Activated CD4-positive, alpha-beta T cell treated with anti-CD3 and anti-CD28 coated beads for 1 hour (primary cell): ENCODE data around the gene NDRG2.

Experiments used
- DNase-seq: peaks from one replicate; pipeline ENCODE4 v3.0.0-alpha.2; 2020

NDRG2 gene

DNA sequence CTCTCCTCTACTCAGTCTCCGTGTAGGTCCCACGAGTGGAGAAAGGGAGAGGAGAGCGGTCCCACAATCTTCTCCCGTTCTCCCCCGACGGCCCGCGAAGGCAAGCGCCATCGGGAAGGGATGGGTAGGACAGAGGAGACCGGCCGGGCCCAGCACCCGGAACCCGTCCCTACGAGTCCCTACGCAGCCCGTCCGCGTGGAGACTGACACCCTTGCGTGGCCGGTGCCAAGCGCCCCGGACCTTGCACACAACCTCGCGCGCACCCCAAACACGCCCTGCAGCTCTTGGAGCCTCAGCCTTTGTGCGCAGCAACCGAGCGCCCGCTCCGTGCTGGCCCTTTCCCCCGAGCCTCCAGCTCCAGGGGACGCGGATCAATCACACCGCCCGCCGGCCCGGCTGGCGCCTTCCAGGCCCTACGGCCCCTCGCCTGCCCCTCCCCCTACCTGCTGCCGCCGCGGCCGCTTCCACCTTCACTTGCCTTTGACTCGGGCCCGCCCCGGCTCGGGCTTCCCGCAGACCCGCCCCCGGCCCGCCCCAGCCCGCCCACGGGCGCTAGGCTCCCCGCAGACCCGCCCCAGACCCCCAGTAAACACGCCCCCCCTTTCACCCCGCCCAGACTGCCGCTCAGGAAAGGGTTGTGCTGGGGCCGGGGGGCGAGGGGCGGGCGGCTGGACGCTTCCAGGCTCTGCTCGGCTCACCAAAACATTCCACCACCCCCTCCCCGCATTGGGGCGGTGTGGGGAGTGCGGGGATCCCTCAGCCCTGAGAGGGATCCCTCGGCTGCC lies at the start of gene NDRG2:
Gene NDRG2, minus strand, starts transcription at position 477 of the 786 bp plus-strand sequence. CDS start 1,746 bp downstream, outside the sequence.
- DNase-seq: peak; percentile 61

GRCh38 chr14:21073921-21074320 lies 49.1 kb upstream of the NDRG2 start:
- DNase-seq: no peak

GRCh38 chr14:21072781-21073339 lies 48.0 kb upstream of the NDRG2 start:
- no peak for DNase-seq

DNA sequence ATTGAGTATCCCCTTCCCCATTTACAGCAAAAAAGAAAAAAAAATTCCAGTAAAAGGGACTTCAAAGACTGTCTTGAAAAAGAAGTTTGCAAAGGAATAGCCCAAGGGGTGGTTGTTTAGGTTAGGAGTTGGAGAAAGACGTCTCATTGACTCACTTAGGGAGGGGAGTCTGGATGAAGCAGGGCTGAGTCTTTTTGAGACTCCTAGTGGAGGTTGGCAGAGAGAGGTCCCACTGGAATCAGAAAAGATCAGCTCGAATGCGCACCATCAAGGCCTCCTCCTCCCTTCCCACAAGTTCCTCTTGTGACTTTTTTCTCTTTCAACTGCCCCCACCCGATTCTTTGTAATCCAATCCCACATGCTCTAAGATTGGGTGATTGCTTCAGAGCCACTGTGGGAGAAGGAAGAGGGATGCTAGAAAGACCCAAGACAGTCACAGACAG lies 47.2 kb upstream of the NDRG2 start:
- no peak for DNase-seq

GRCh38 chr14:21071225-21072030 lies 46.6 kb upstream of the NDRG2 start:
- no peak for DNase-seq

DNA sequence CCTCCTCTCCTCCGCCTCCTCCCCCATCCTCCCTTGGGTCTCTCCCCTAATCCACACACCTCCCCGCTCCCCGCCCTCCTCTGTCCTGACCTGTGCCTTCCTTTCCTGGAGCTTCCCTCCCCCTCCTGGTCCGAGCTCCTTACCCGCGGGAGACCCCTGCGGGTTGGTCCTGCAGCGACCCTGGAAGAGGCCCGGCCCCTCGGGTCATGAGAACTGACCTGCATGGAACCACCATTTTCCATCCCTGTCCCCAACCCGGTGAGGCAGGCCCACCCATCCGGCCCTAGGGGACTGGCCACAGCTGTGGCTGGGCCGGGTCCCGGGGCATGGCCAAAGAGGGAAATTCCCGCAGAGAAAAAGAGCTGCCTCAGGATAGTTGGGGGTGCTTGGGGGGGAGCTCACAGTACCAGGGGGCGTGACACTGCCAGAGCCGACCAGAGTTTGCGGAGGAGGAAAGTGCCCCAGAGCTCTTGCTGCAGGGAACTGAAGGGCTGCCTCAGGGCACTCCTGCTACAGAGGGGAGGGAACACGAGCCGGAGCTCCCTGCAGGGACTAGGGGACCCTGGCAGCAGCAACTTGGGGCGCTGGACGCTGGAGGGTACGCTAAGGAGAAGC lies 45.9 kb upstream of the NDRG2 start:
- DNase-seq: no peak

- DNase-seq: no peak
Measured at GRCh38 chr14:21070083-21070609, 45.3 kb upstream of the NDRG2 start, which contains the start of gene ARHGEF40. Gene ARHGEF40 (plus strand): TSS chr14:21070304. CDS start chr14:21070397, 93 bp downstream.

GRCh38 chr14:21069388-21070082 lies 44.7 kb upstream of the NDRG2 start:
- no peak for DNase-seq

- peak; percentile 45 for DNase-seq
Measured at GRCh38 chr14:21068521-21069387, 43.9 kb upstream of the NDRG2 start.

DNA sequence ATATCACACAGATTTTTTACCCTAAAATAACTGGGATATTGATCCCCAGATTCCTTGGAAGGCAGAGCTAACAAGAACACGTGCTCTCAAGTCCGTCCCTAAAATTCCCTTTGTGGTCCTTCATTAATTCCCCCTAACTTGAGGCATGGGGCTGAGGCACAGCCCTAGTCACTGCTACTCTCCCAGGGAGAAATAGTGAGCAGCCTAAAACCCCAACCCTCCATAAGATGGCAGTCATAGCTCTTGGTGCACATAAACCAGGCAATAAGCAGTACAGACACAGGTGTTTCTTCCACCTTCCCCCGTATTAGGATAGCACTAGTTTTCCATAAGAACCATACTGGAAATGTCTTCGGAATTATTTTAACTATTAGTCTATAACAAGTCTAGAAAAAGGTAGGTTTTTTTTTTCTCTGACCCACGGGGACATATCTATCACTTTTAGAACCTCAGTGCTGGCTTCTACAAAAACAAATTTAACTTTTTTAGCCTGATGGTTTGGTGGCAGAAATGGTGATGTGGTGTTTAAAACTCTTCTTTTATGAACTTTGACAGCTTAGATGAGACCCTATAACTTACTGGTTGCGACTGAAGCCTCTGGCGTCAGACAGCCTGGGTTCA lies 42.1 kb upstream of the NDRG2 start:
- DNase-seq: no peak

DNA sequence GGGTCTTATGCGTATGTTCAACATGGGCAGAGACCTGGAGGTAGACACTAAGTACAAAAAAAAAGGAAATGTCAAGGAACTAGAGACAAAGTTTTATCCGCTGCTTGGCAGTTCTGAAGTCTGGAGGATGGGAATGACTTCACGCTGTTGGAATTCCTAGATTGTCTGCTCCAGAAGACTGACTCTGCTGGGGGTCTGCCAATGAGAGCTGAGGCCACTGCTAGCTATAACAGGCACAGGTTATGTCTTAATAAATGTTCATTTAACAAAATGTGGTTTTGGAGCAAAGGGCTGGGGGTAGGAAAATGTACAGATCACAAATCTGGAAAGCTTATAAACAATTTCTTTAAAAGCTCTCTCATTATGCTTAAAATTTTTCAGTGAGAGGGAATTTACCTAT lies 38.6 kb upstream of the NDRG2 start:
- no peak for DNase-seq

GRCh38 chr14:21061347-21061668 lies 36.4 kb upstream of the NDRG2 start:
- no peak for DNase-seq

DNA sequence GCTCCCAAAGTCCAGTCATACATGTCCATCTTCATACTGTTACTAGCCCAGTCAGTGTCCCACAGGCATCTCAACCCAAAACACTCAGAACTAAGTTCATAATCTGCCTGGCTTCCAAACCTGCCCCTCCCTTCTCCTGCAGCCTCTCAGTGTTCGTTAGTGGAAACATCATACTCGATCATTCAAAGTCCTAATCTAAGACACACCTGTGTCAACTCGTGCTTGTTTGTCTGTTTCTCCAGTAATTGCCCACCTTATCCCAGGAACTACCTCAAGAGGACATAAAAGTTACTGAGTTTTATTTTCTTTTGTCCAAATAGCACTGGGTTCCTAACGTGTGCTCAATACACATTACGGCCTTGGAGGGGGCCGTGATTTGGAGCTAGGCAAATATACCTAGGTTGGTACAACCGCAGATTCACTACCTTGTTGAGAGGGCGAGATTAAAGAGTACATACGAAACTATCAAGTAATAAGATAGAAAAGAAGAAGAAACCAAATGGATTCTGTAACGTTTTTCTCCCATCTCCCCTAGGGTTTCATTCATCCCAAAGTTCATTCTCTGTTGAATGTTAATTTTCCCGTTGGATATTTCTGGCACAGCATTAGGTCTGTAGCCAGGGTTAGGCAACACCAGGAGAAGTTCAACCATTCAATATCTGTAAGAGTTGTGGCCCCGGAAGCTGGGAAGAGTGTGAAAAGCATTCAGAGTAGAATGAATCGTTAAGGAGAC lies 35.9 kb upstream of the NDRG2 start:
- no peak for DNase-seq

DNA sequence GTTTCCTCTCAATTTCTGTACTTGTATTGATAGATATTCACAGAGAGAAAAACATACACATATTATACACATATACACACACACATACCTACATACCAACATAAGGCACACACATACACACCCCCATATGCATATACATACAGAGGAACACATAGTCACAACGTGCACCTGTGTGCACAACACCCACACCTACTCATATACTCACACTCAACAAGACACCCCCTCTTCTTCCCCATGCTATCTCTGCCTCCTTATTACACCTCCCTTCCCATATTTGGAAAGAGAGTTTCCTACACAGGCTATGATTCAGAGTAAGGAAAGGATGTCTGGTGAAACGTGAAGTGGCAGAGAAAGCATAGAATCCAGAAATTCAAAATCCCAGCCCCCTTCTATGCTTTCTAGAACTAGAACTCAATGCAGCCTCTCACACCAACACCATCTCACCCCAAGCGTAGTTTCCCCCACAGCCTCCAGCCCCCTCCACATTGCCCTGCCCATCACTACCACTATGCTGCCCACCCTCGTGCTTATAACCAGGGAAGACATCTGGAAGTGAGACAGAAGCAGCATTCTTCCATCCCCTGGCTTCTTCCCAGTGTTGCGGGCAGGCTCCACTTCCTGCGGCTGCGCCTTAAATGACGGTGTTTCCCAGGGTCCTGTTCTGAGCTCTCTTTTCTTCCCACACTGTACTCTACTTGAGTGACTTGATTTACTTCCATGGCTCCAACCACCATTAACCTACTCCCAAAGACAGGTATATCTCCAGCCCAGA lies 35.2 kb upstream of the NDRG2 start:
- DNase-seq: no peak

- DNase-seq: no peak
Measured at GRCh38 chr14:21058903-21059302, 34.0 kb upstream of the NDRG2 start.

DNA sequence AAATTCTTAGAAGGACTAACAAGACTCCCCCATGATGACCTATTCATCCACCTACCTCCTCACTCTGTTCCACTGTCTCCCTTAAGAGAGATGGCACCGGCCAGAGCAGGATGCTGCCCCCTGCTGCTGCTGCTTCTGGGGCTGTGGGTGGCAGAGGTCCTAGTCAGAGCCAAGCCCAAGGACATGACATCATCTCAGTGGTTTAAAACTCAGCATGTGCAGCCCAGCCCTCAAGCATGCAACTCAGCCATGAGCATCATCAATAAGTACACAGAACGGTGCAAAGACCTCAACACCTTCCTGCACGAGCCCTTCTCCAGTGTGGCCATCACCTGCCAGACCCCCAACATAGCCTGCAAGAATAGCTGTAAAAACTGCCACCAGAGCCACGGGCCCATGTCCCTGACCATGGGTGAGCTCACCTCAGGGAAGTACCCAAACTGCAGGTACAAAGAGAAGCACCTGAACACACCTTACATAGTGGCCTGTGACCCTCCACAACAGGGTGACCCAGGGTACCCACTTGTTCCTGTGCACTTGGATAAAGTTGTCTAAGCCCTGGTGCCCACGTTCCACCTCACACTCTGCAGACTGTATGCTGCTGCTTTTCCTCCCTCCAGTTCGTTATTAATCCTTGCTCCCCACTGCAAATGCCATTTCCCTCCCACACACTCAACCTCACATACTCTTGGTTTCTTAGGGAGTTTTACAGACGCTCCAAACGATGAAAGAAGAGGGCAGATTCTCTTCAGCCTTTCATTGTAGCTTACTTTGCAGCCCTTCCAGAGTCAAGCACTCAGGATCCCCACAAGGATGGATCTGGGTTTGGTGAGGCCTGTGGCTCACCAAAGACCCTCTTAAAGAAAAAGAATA lies 33.2 kb upstream of the NDRG2 start, which contains the start of gene RNASE8:
Gene RNASE8, plus strand, starts transcription at position 20 of the 873 bp plus-strand sequence. Its CDS starts 71 bp downstream, at position 91.
- DNase-seq: no peak

DNA sequence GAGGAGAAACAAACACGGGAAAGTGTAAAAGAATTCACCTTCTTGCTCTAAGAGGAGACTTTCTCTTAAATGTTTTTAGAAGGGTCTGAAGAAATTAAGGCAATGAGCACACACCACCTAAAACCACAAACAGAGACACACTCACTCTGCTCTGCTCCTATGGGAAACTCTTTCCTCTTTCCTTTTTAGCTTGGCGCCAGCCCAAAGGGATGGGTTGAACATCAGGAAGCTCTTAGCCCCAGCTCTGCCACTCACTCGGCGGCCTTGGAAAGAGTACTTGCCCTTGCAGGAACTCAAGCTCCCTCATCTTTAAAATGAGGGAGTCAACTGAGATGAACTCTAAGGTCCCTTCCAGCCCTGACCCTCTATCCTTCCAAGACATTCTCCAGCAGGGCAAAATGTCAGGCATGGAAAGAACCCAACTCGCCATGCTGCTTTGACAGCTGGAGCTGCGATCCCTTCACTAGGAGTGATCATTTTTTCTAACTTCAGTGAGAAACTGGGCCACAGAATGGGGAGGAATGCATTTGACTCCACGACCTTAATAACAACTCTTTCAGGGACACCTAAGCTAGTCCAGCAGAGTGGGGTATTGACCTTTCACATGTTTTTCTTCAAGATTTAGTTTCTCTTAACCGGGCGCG lies 31.8 kb upstream of the NDRG2 start:
- DNase-seq: no peak
